Measurements from ENCODE around the gene EXOC3L4. TPM values are rescaled to one million over a fixed set of nuclear protein-coding genes. Genes with fewer than 3 reads are reported as not detected.

Gene EXOC3L4
- total and polyA plus RNA-seq, 2 donors (not counting 1 experiment from before 2014, with no cell fraction given): 0.39 to 0.50 TPM

GRCh38 chr14:103088921-103089320, 5.6 kb upstream of the EXOC3L4 start:
- no peak overlapping the region for H3K9ac ChIP-seq (ENCODE audit: insufficient read depth, low read length)
- no peak overlapping the region for H3K4me2 ChIP-seq (ENCODE audit: extremely low read depth, insufficient read depth, low read length)
- TF ChIP-seq CTCF (conservative IDR thresholded peaks at IDR 0.05 in 1 of 2, IDR thresholded peaks at IDR 0.05 in 1 of 2; ENCODE audit: low read depth in 1 of 2, low read length in 2 of 2): no peak
- TF ChIP-seq EZH2 (IDR thresholded peaks at IDR 0.05; ENCODE audit: low read length, missing control alignments): no peak
- H3K36me3 ChIP-seq (ENCODE audit: control insufficient read depth, insufficient read depth, low read length): no peaks in the 10 kb centered on the region
- H3K27me3 ChIP-seq (ENCODE audit: control insufficient read depth, insufficient read depth, low read length): peaks cover 10% of the 10 kb centered on the region
- H3K79me2 ChIP-seq (ENCODE audit: control insufficient read depth, insufficient read depth, low read length): no peaks in the 10 kb centered on the region
- no peak overlapping the region for H2AFZ ChIP-seq (ENCODE audit: low read length)
- no peaks in the 10 kb centered on the region for H3K4me1 ChIP-seq (ENCODE audit: control insufficient read depth, extremely low read depth, insufficient read depth, low read length)
- no peak for DNase-seq (ENCODE audit: low read depth in 2 of 2)
- H3K4me3 ChIP-seq (replicated peaks in 1 of 4; ENCODE audit: control extremely low read depth in 1 of 4, insufficient read depth in 1 of 4, low read depth in 3 of 4, low read length in 4 of 4): no peak overlapping the region
- H4K20me1 ChIP-seq (ENCODE audit: control insufficient read depth, extremely low read depth, insufficient read depth, low read length): no peaks in the 10 kb centered on the region
- no peak overlapping the region for H3K27ac ChIP-seq (ENCODE audit: insufficient read depth, low read length)
- no peaks in the 10 kb centered on the region for H3K9me3 ChIP-seq (ENCODE audit: control insufficient read depth, insufficient read depth, low read depth, low read length)

- no peaks in the 10 kb centered on the region for H3K36me3 ChIP-seq (ENCODE audit: control insufficient read depth, insufficient read depth, low read length)
- H3K27me3 ChIP-seq (ENCODE audit: control insufficient read depth, insufficient read depth, low read length): peaks cover 5% of the 10 kb centered on the region
- peaks cover under 1% of the 10 kb centered on the region for H3K4me1 ChIP-seq (ENCODE audit: control insufficient read depth, extremely low read depth, insufficient read depth, low read length)
- H4K20me1 ChIP-seq (ENCODE audit: control insufficient read depth, extremely low read depth, insufficient read depth, low read length): no peaks in the 10 kb centered on the region
- no peak overlapping the region for H3K27ac ChIP-seq (ENCODE audit: insufficient read depth, low read length)
- no peaks in the 10 kb centered on the region for H3K9me3 ChIP-seq (ENCODE audit: control insufficient read depth, insufficient read depth, low read depth, low read length)
- no peaks in the 10 kb centered on the region for H3K79me2 ChIP-seq (ENCODE audit: control insufficient read depth, insufficient read depth, low read length)
- no peak overlapping the region for H3K9ac ChIP-seq (ENCODE audit: insufficient read depth, low read length)
- no peak for DNase-seq (ENCODE audit: low read depth in 2 of 2)
- H2AFZ ChIP-seq (ENCODE audit: low read length): no peak overlapping the region
- no peak overlapping the region for H3K4me2 ChIP-seq (ENCODE audit: extremely low read depth, insufficient read depth, low read length)
- TF ChIP-seq EZH2 (IDR thresholded peaks at IDR 0.05; ENCODE audit: low read length, missing control alignments) (no peak), CTCF (conservative IDR thresholded peaks at IDR 0.05 in 1 of 2, IDR thresholded peaks at IDR 0.05 in 1 of 2; ENCODE audit: low read depth in 1 of 2, low read length in 2 of 2) (no peak)
- no peak overlapping the region for H3K4me3 ChIP-seq (replicated peaks in 1 of 4; ENCODE audit: control extremely low read depth in 1 of 4, insufficient read depth in 1 of 4, low read depth in 3 of 4, low read length in 4 of 4)
Observed at GRCh38 chr14:103089386-103090335, 4.9 kb upstream of the EXOC3L4 start.

GRCh38 chr14:103090481-103091020, 4.0 kb upstream of the EXOC3L4 start:
- no peak for DNase-seq (ENCODE audit: low read depth in 2 of 2)
- no peak overlapping the region for H3K4me2 ChIP-seq (ENCODE audit: extremely low read depth, insufficient read depth, low read length)
- no peak overlapping the region for H3K4me3 ChIP-seq (replicated peaks in 1 of 4; ENCODE audit: control extremely low read depth in 1 of 4, insufficient read depth in 1 of 4, low read depth in 3 of 4, low read length in 4 of 4)
- TF ChIP-seq CTCF (conservative IDR thresholded peaks at IDR 0.05 in 1 of 2, IDR thresholded peaks at IDR 0.05 in 1 of 2; ENCODE audit: low read depth in 1 of 2, low read length in 2 of 2) (no peak), EZH2 (IDR thresholded peaks at IDR 0.05; ENCODE audit: low read length, missing control alignments) (no peak)
- H4K20me1 ChIP-seq (ENCODE audit: control insufficient read depth, extremely low read depth, insufficient read depth, low read length): no peaks in the 10 kb centered on the region
- no peaks in the 10 kb centered on the region for H3K79me2 ChIP-seq (ENCODE audit: control insufficient read depth, insufficient read depth, low read length)
- peaks cover 3% of the 10 kb centered on the region for H3K27me3 ChIP-seq (ENCODE audit: control insufficient read depth, insufficient read depth, low read length)
- H3K9me3 ChIP-seq (ENCODE audit: control insufficient read depth, insufficient read depth, low read depth, low read length): no peaks in the 10 kb centered on the region
- H3K4me1 ChIP-seq (ENCODE audit: control insufficient read depth, extremely low read depth, insufficient read depth, low read length): peaks cover 4% of the 10 kb centered on the region
- no peak overlapping the region for H3K9ac ChIP-seq (ENCODE audit: insufficient read depth, low read length)
- H2AFZ ChIP-seq (ENCODE audit: low read length): no peak overlapping the region
- H3K36me3 ChIP-seq (ENCODE audit: control insufficient read depth, insufficient read depth, low read length): no peaks in the 10 kb centered on the region
- no peak overlapping the region for H3K27ac ChIP-seq (ENCODE audit: insufficient read depth, low read length)
